Suprapubic skin (tissue), 4 donors: ENCODE results near the gene PPP1CB.

Source experiments
- CTCF ChIP-seq, 2 donors: fragments of 200-600 bp in 1 of 2; fragments of 450-650 bp in 1 of 2; sonication (generic) in 1 of 2; IDR thresholded peaks; one replicate each; pipeline ENCODE4 v1.5.1; 2016 to 2019; ENCODE audit warnings: antibody characterized with exemption in 2 of 2, mild to moderate bottlenecking in 1 of 2, moderate library complexity in 1 of 2
- POLR2A ChIP-seq, 2 donors: fragments of 450-650 bp; IDR thresholded peaks; one replicate each; pipeline ENCODE4 v1.6.1; 2017; ENCODE audit warnings: antibody characterized with exemption in 2 of 2, mild to moderate bottlenecking in 2 of 2, moderate library complexity in 2 of 2
- POLR2AphosphoS5 ChIP-seq, 3 donors: sonication (generic); formaldehyde crosslinking; IDR thresholded peaks; one replicate each; pipeline ENCODE4 v1.6.1; 2017; ENCODE audit warnings: antibody characterized with exemption in 3 of 3

- no peak for TF ChIP-seq CTCF (IDR thresholded peaks at IDR 0.05)
- no peak for TF ChIP-seq POLR2AphosphoS5 (IDR thresholded peaks at IDR 0.05)
- no peak for TF ChIP-seq POLR2A (IDR thresholded peaks at IDR 0.05)
Measured at GRCh38 chr2:28768952-28769351, 17.3 kb downstream of the PPP1CB start.
